GM18909 (cell line): Measurements from ENCODE around the gene CEP128.

Experiments used
- ATAC-seq: cut with Tn5 transposase; IDR thresholded peaks from one replicate; pipeline ENCODE4 v1.9.1; 2021; ENCODE audit warnings: mild to moderate bottlenecking; ENCODE audit not compliant: unreplicated experiment, poor library complexity

CEP128 gene

DNA sequence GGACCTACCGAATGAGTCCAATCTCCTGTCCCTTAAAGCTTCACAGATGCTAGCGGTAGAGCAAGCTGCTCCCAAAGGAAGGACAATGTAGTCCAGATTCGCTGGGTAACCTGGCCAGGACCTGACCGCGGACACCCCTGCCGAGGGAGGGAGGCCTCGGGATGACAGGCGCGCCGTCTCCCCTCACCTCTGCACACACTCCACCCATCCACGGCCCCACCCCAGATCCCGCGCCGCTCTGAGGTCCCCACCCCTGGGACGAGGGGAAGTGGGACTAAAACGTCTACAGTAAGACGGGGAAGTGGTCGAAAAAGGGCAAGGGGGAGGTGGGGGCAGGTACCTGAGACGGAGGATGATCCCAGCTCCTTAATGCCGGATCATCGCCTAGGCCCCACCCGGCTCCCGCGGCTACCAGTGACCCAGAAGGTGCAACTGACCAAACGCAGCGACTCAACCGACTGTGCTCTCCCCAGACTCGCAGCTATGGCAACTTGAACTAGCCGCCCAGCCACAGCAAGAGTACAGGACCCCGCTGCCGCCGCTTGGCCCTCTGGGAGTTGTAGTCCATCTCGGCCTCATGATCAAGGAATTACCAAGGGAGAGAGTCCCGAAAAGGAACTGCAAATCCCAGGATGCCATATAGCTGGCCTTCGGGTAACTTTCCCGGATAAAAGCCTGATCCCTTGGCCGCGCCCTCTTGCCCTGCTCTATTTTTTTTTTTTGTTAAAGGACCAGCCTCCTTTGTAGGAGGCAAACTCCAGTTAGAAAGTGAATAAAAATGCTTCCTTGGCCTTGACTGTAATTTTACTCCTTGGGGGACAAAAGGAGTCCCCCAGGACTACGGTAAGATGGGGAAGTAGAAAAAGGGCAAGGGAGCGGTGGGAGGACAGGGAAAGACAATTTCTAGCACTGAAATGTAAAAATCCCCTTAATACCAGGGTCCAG, at the start of gene CEP128:
TSS of gene CEP128 (minus strand) at position 498 of the 945 bp plus-strand sequence.
- ATAC-seq, result peak; percentile 98

DNA sequence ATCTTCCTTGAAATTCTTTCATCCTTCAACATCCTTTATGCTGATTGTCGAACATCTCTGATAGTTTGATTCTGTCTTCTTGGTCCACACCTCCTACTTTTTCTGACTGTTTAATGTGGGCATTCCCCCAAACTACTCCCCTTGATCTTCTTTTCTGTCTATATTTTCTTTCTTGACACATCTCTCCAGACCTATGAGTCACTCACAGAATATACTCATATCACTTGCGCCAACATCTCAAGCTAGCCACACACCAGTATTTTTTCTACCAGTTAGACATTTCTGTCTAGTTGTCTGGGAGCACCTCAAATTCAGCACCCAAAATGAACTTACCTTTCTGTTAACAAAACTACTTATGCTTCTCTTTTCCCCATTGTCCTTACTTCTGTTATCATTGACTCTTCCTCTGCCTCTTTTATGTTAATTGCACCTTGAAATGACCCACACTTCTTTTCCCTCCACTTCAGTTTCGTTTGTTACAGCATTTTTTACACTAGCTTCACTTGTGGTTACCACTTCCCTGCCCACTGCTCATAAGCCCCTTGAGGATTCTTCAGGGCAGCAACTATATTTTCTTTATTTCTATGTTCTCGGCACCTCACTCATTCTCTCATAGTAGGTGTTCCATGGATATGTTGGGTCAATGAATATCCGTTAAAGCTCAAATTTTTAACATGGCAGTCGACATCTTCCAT, 47.3 kb upstream of the CEP128 start:
- peak; percentile 67 for ATAC-seq

DNA sequence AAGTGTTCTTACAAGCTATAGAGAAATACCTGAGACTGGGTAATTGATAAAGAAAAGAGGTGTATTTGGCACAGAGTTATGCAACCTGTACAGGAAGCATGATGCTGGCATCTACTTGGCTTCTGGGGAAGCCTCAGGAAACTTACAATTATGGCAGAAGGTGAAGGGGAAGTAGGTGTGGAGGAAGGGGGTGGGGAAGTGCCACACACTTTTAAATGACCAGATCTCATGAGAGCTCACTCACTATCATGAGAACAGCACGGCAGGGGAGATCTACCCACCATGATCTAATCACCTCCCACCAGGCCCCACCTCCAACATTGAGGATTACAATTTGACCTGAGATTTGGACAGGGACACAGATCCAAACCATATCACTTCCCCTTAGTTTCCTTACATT, 46.7 kb upstream of the CEP128 start:
- ATAC-seq, result no peak

DNA sequence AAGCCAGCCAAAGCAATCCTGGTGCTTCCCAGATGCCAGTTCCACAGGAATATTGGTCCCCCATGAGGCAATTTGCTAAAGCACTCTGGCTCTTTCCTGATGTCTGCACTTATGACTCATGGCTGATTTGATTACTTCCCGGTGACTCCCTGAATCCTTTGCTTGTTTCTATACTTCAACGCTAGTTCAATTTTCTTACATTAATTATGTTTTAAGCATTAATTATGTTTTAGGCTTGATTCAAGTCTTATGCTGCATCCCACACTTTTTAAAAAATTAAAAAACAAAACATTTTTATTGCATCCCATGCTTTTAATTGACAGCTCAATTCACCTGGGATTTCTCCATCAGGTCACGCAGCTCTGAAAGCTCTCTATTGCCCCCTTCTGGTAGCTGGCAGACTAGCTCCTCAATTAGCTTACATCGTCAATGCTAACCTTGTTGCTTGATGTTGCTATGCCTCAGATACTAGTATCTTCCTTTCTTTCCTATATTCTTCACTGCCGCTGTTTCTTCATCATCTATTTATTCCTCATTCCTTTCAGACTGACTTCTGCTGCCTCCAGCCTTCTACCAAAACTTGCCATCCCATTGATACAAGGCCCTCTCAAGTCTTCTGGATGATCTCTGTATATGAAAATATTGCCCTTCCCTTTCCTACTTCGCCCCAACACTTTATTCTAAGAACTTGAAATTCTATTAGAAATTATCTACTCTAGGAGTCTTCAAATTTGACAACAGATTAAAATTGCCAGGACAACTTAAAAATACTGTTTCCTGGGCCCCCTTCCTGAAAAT, 45.9 kb upstream of the CEP128 start:
- peak; percentile 77 for ATAC-seq

DNA sequence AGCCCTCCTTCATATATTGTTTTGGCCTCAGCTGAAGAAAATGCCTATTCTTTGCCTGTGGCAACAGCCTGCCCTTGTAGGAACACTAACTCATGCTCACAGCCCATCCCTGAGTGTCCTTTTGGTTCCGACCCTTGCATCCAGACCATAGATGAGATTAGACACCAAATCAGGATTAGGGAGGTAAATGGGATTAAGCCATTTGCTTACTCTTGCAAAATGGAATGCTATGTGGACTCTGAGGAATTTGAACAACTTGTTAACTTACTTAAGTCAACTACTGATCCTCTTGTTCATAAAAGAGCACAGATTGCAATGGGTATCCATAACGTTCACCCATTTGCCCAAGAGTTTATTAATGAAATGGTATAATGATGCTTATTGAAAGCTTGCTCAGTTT, 41.2 kb upstream of the CEP128 start:
- ATAC-seq, result no peak

DNA sequence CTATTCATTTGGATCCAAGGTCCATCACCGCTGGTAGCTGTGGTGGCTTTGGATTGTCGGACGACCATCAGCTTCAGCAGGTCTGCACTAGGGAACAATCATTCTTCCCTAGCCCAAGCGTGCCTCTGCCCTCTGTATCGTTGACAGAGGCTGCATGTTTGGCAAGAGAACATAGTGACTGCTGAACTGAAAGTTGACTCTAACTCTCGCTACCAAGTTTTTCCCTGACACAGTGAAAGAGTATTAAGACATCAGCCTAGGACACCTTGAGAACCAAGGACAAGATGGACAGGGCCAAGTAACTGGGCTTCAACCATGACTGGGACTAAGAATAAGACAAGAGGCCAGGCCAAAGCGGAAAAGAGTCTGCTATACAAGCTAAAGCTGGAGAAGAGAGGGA, 40.1 kb upstream of the CEP128 start:
- ATAC-seq, result no peak

DNA sequence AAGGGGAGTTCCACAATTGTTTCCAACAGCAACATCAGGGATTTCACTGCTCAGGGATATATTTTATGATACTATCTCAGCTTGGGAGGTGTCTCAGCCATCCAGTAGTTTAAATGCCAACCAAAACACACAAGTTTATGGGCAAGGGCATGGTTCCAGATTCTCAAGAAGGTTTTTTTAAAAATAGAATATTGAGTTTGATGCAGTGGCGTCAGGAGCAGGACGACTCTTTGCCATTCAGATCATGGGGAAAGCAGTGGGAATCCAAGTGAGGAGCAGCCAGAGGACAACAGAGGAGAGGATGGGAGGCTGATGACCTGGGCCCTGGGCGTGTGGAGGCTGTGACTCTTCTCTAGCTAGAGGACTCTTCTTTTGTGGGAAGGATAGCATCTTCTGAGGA, 39.6 kb upstream of the CEP128 start:
- ATAC-seq, result no peak

DNA sequence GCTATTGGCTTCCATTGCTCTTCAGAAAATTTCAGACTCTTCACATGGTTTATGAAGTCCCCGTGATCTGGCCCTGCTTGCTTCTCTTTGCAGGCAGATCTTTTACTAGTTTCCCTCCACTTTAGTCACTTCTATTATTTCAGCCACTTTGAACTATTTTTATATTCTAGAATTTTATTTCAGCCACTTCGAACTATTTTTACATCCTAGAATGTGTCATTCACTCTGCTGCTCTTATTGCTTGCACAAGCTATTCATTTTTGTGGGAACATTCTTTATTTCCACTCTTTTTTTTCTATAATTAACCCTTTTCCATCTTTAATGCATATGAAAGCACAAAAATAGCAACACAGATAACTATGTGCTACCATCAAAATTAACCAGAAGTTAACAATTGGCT, 38.4 kb upstream of the CEP128 start:
- ATAC-seq, result no peak

DNA sequence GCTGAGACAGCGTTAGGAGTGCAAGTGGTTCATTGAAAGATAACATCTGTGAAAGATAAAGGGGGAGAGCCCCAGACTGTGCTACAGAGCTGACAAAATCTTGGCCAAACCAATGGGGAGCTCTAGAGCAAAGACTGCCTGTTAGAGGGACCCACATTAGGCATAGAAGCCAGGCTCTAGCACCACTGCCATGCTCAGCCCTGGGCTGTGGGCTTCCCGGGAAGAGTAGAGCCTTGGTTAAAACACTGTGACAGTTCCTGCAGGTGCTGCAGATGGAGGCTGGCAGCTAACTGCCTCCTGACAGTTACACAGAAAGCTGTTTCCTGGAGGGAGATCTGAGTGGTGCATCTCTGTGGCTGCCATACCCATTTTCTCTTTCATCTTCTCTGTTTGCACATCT, 36.9 kb upstream of the CEP128 start:
- peak; percentile 77 for ATAC-seq

DNA sequence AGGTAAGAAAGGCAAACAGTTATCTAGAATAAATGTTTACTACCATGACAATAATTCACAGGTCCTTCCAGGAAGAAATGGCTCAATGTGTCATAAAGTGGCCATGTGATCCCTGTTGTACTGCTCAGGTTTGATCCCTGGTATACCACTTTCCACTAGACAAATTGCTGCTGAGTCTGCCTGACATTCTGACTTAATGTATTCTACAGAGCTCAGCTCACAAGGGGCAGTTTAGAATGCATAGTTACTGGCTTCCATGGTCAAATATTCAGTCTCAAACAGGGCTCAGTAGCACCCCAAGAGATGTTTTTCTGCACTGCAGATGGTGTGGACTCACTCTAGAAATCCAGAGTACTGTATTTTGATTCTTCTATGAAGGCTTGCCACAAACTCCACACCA, 35.7 kb upstream of the CEP128 start:
- ATAC-seq, result no peak

DNA sequence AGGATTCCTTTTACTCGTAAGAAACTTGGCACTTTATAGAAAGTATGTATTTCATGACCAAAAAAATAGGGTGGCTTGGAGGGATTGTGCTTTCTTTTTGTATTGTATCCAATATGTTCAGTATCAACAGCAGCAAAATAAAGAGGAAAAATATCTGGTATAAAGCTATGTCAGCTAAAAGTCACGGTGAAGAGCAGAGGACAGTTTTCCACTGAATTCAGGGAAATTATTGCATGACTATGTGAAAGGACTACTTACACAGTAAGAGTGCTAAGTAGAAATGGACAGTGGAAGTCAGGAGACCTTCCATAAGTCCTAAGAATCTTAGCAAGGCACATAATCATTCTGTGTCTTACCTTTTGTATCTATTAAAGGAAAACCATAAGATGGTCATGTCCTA, 33.1 kb upstream of the CEP128 start:
- no peak for ATAC-seq

DNA sequence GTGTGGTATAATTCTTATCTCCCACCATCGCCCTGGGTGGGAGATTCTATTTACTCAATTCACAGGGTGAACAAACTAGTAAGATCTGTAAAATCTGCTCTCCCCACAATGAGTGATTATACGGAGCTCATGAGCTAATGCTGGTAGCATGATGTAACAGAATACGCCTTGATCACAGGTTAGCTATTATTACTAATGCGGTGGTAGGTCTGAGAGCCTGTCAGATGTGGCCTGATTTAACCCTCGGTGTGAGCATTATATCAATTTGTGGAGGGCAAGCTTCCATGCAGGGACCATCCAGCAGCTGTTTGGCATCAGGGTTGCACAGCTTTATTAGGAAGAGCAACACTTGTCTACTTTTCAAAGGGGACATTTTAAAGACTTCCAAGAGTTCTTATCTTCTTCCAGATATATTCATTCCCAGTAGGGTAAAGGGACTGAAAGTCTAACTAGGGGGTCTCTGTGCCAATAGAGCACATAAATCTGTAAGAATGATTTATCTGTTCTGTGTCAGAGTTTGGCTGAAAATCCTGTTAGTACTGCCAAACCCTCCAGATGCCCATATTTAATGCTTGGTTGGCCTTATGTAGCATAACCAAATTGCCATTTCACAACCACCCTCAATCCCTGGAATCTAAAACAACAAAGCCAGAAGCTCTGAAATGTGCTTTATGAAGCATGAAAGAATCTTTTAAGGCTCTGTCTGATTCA, 32.5 kb upstream of the CEP128 start:
- ATAC-seq, result no peak

DNA sequence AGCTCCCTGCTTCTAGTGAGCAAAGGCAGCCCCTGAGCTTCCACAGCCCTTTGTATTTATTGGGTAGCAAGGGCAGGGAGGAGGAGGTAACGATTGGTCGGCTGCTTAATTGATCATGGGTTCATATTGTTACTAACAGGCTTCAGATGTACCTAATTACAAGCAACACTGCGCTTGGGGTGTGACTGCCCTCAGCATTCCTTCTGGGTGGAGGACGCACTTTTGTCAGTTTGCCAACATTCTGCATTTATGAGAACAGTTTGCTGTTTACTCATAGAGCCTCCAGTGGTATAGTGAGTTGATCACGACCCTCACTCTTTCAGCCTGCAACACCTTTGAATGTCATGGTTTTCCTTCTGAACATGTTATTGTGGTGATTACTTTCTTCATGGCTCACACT, 23.5 kb upstream of the CEP128 start:
- no peak for ATAC-seq

DNA sequence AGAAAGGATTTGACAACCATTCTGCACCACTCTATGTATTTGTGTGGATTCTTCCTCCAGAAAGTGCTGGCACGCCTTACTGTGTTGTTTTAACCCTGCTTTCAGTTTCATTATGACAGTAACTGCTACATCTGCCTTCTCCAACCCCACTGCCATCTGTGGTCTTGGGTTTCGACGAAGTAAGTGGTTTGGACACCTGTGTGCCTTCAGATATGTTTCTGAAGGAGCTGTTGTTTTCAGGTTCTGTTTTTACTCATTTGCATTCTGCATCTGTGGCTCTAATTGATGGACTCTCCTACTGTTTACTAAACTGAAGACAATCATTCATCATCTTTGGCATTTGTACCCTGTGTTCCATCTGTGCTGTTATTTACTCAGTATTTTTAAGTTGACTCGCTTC, 18.0 kb upstream of the CEP128 start:
- ATAC-seq, result peak; percentile 98

DNA sequence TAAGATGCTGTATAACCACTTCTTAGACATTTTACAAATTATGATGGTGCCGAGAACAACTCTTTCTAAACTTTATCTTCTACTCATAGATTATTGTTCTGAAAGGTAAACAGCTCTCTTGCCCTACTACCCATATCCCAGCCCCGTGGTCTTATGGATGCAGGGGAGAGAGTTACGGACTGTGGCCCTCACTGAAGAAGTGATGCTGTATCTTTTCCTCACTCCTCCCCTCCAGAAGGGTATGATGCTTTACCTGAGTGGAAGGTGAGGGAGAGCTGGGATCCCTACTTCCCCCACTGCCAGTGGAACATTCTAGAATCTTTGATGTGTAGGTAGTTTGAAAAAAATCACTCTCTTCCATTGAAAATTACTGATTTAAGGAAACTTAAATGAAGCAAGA, 17.4 kb upstream of the CEP128 start:
- no peak for ATAC-seq

DNA sequence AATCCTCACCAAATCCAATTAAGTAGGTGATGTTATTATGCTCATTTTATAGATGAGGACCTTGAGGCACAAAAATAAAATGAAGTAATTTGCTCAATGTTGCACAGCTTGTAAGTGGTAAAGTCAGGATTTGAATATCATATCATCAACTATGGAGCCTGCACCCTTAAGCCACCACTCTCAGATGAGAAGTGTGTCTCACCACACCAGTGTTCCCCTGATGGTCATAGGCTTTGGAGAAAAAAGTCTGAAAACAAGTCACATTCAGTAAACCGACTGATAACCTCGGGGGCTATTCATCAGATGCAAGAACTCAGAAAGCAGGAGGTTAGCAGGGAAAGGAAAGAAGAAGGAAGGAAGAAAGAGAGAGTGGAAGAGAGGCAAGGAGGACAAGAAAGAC, 16.7 kb upstream of the CEP128 start:
- no peak for ATAC-seq

DNA sequence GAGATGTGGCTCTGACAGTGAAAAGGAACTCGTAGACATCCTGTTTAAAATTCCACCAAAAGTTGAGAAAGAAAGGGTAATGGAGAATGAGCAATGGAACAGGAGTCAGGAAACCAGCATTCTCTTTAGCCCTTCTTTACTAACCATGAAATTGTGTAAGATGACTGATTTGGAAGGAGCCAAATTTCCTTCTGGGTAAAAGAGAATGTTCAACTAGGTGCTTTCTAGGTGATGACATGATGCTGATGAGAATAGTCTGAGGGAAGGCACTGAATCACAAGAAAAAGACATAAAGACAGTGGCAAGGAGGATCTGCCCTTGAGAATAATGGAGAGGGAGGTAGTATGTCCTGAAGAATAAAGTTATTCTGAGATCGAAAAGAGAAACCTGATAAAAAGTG, 16.1 kb upstream of the CEP128 start:
- no peak for ATAC-seq

DNA sequence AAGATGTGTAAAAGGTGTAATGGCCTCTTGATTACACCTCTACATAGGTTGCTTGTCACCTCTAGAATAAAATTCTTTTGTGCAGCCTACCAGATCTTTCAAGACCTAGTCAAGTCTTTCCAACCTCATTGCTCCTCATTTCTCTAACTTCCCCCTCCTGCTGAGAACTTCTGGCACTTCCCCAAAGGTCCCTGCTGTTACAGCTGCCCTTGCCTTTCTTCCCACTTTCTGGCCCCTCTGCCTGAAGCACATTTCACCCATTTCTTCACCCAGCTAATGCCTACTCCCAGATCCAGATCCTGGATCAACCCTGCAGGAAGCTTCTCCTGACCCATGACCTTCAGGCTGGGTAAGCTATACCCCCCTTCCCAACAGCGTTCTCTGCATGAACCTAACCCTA, 15.4 kb upstream of the CEP128 start:
- no peak for ATAC-seq

DNA sequence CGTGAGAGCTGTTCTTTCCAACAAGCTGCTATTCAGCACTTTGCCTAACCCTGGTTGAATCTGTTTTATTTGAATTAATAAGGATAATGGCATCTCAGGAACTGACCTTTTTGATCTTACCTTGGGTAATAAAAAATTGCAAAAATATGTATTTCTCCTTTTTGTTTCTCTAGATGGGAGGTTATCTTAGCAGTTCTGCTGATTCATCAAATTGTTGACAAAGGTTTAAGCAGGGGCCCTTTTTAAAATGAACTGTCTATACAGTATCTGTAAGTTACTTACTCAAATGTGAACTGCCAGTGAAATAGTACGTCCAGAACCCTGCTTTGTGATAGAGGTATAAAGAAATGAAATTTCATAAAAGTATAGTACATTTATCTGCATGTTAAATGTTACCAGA, 14.6 kb upstream of the CEP128 start:
- ATAC-seq, result no peak

DNA sequence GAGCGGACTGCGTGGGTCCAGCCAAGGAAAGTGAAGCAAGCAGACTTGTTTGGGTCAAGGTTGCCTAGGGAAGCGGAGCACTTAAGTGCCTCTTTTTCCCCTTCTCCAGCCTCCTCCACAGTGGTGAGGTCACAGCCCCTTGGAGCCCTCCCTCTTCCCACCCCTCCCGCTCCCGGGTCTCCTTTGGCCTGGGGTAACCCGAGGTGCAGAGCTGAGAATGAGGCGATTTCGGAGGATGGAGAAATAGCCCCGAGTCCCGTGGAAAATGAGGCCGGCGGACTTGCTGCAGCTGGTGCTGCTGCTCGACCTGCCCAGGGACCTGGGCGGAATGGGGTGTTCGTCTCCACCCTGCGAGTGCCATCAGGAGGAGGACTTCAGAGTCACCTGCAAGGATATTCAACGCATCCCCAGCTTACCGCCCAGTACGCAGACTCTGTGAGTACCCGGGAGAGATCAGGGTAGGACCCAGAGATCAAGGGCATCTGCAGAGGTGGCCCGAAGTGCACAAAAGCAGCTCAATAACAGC, 13.9 kb upstream of the CEP128 start, which contains the start of gene TSHR:
TSS of gene TSHR (plus strand) at position 206 of the 526 bp plus-strand sequence. CDS start at position 266, 60 bp downstream.
- ATAC-seq, result no peak
